NB4 (cell line): Measurements from ENCODE around the gene DDX54.

Source experiments
- DNase-seq: peaks from one replicate; pipeline ENCODE4 v3.0.0; 2010; ENCODE audit warnings: low read depth
- H3K4me3 ChIP-seq: one replicate; pipeline ENCODE4 v1.5.1; 2011; ENCODE audit warnings: mild to moderate bottlenecking, low read depth, low read length, moderate library complexity
- MYC ChIP-seq: IDR thresholded peaks from 2 replicates; pipeline ENCODE4 v1.6.1; 2011; ENCODE audit warnings: low read depth, low read length
- POLR2A ChIP-seq: IDR thresholded peaks from 2 replicates; pipeline ENCODE4 v1.6.1; 2011; ENCODE audit warnings: mild to moderate bottlenecking; ENCODE audit not compliant: insufficient read length; ENCODE audit errors: extremely low read depth
- TF ChIP-seq, protein P1 (sequence below): IDR thresholded peaks from one replicate; pipeline ENCODE4 v1.5.1; 2012; ENCODE audit warnings: low read depth, low read length
- TF ChIP-seq, protein P2 (sequence below): IDR thresholded peaks from 2 replicates; pipeline ENCODE4 v1.6.1; 2011; ENCODE audit warnings: low read depth, low read length

DDX54 gene

GRCh38 chr12:113115455-113116126, 69.7 kb downstream of the DDX54 start:
- no peak for TF ChIP-seq MYC
- TF ChIP-seq, protein P1, sequence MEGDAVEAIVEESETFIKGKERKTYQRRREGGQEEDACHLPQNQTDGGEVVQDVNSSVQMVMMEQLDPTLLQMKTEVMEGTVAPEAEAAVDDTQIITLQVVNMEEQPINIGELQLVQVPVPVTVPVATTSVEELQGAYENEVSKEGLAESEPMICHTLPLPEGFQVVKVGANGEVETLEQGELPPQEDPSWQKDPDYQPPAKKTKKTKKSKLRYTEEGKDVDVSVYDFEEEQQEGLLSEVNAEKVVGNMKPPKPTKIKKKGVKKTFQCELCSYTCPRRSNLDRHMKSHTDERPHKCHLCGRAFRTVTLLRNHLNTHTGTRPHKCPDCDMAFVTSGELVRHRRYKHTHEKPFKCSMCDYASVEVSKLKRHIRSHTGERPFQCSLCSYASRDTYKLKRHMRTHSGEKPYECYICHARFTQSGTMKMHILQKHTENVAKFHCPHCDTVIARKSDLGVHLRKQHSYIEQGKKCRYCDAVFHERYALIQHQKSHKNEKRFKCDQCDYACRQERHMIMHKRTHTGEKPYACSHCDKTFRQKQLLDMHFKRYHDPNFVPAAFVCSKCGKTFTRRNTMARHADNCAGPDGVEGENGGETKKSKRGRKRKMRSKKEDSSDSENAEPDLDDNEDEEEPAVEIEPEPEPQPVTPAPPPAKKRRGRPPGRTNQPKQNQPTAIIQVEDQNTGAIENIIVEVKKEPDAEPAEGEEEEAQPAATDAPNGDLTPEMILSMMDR = no peak
- TF ChIP-seq POLR2A = no peak
- TF ChIP-seq, protein P2, sequence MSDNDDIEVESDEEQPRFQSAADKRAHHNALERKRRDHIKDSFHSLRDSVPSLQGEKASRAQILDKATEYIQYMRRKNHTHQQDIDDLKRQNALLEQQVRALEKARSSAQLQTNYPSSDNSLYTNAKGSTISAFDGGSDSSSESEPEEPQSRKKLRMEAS = no peak
- no peak for DNase-seq
- H3K4me3 ChIP-seq = no peak overlapping the region

DNA sequence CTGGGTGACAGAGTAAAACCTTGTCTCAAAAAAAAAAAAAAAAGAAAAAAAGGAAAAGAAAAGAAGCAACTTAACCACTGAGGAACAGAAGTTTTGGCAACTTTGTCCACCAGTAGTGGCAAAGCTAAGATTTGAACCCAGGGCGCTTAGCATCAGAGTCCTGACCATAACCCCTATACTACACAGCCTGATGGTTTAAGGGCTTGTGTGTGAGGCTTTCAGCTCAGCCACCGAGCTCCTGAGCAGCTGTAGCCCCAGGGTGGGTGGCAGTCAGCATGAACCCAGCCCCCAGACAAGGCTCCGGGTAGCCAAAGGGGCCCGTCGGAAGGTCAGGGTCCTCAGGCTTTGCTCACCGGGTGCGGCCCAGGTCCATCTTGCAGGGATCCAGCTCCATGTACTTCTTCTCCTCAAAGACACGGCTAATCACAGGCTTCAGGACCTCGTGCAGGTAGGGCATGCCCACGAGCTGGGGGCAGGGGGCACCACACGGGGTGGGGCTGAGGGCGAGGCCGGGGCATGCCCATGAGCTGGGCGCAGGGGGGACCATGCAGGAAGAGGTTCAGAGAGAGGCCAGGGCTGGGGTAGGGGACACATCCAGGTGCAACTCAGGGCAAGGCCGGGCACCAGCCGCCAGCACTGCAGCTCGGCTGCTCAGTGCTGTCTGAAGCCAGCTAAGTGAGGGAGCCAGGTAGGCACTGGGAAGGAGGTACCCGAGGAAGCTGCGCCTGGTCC, 70.7 kb downstream of the DDX54 start:
- H3K4me3 ChIP-seq = no peak overlapping the region

DNA sequence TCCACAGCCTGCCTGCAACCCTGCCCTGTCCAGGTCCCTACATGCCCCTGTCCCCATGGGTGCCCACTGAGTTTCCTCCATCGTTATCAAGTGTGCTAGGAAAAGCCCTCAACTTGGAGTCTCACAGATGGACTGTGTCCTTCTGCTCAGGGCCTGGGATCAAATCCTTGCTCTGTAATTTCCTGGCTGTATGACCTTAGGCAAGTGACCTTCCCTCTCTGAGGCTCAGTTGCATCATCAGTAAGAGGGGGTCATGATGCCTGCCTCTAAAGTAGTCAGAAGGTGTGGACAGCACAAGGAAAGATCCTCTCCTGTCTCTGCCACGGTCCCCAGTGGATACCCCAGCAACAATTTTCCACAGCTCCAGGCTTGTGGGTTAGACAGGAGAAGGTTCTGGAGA, 71.9 kb downstream of the DDX54 start:
- no peak overlapping the region for H3K4me3 ChIP-seq
- DNase-seq = no peak
- TF ChIP-seq MYC (no peak), POLR2A (no peak)
- TF ChIP-seq, protein P1 = no peak
- TF ChIP-seq, protein P2 = no peak

More for the DNA sequence above, 70.7 kb downstream of the DDX54 start:
- TF ChIP-seq, protein P2 = no peak
- TF ChIP-seq MYC = no peak
- TF ChIP-seq, protein P1 = no peak
- no peak for DNase-seq

- no peak for DNase-seq
- TF ChIP-seq MYC (no peak), POLR2A (no peak)
- TF ChIP-seq, protein P2 = no peak
- TF ChIP-seq, protein P1 = no peak
- H3K4me3 ChIP-seq = no peak overlapping the region
Observed at GRCh38 chr12:113112043-113112899, 73.0 kb downstream of the DDX54 start.

DNA sequence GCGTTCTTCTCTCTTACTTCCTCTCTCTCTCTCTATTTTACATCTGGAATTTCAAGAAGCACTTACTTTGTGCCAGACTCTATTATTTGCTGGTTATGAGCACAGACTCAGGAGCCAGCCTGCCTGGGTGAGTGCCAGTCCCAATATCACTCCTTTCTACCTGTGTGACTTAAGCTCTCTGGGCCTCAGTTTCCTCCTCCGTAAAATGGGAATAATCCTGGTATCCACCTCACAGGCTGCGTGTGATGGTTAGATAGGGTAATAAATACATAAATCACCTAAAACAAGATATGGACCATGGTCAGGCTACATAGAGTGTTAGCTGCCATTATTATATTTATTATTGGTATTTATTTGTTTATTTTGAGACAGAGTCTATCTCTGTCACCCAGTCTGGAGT, 74.0 kb downstream of the DDX54 start:
- TF ChIP-seq, protein P2 = no peak
- TF ChIP-seq MYC = no peak
- TF ChIP-seq, protein P1 = no peak
- TF ChIP-seq POLR2A = no peak
- DNase-seq = no peak
- no peak overlapping the region for H3K4me3 ChIP-seq
